GM21786 (cell line): ENCODE results near the gene ENDOD1.
"Not testable (repeated sequence)": the region's sequence is repeated elsewhere in the genome, so short reads cannot be mapped to it uniquely, and the experiment has no call there.

Source experiments
- ATAC-seq: cut with Tn5 transposase; IDR thresholded peaks from one replicate; pipeline ENCODE4 v1.9.1; 2021; ENCODE audit not compliant: unreplicated experiment

The ENDOD1 gene

GRCh38 chr11:95100856-95101507 is 11.3 kb downstream of the ENDOD1 start:
- no peak for ATAC-seq

- no peak for ATAC-seq
Measured at GRCh38 chr11:95101935-95102334, 12.3 kb downstream of the ENDOD1 start.

GRCh38 chr11:95102733-95103132 is 13.1 kb downstream of the ENDOD1 start:
- no peak for ATAC-seq

- no peak for ATAC-seq
Measured at GRCh38 chr11:95103701-95104100, 14.1 kb downstream of the ENDOD1 start.

- no peak for ATAC-seq
Measured at GRCh38 chr11:95104121-95104830, 14.6 kb downstream of the ENDOD1 start.

- ATAC-seq, result no peak
Measured at GRCh38 chr11:95104856-95105255, 15.2 kb downstream of the ENDOD1 start.

- no peak for ATAC-seq
Measured at GRCh38 chr11:95108159-95108611, 18.5 kb downstream of the ENDOD1 start.

GRCh38 chr11:95108671-95109551 is 19.3 kb downstream of the ENDOD1 start:
- no peak for ATAC-seq

- not testable (repeated sequence) for ATAC-seq
Measured at GRCh38 chr11:95111471-95111870, 21.8 kb downstream of the ENDOD1 start.

- no peak for ATAC-seq
Measured at GRCh38 chr11:95111923-95112540, 22.4 kb downstream of the ENDOD1 start.

- ATAC-seq, result no peak
Measured at GRCh38 chr11:95115597-95115996, 26.0 kb downstream of the ENDOD1 start.

- no peak for ATAC-seq
Measured at GRCh38 chr11:95119361-95120060, 29.9 kb downstream of the ENDOD1 start.

GRCh38 chr11:95121698-95122097 is 32.1 kb downstream of the ENDOD1 start:
- no peak for ATAC-seq

GRCh38 chr11:95123556-95123955 is 33.9 kb downstream of the ENDOD1 start:
- ATAC-seq, result no peak

- no peak for ATAC-seq
Measured at GRCh38 chr11:95128602-95129001, 39.0 kb downstream of the ENDOD1 start.

- no peak for ATAC-seq
Measured at GRCh38 chr11:95132956-95133355, 43.3 kb downstream of the ENDOD1 start.

- ATAC-seq, result no peak
Measured at GRCh38 chr11:95134491-95134890, 44.8 kb downstream of the ENDOD1 start.

- no peak for ATAC-seq
Measured at GRCh38 chr11:95135155-95135554, 45.5 kb downstream of the ENDOD1 start.

- no peak for ATAC-seq
Measured at GRCh38 chr11:95135880-95136279, 46.2 kb downstream of the ENDOD1 start.

GRCh38 chr11:95136747-95137146 is 47.1 kb downstream of the ENDOD1 start:
- ATAC-seq, result not testable (repeated sequence)

- ATAC-seq, result no peak
Measured at GRCh38 chr11:95137299-95137698, 47.7 kb downstream of the ENDOD1 start.
